HepG2 (cell line): Measurements from ENCODE around the gene CMTM3. TPM values are rescaled to one million over a fixed set of nuclear protein-coding genes. Genes with fewer than 3 reads are reported as not detected.
A peak's percentile ranks its signal among the peaks of the same experiment; 100 is the strongest.

Source experiments
- ATAC-seq: fragments of 200-7000 bp; cut with Tn5 transposase; 3 replicates; pipeline ENCODE4 v1.9.1; 2020; ENCODE audit warnings: mild to moderate bottlenecking, moderate library complexity
- BruUV-seq: library from RNA; stranded (reverse); fragments of 400-500 nt; replicated peaks from 2 replicates; lab custom pipeline; 2021; lab: Mats Ljungman, UMichigan
- CTCF ChIA-PET: fragments of 300-600 bp; formaldehyde crosslinking; extraction: SDS; loops from one replicate; lab custom pipeline; 2021; ENCODE audit warnings: low total read pairs, inconsistent platforms, low intra/inter-chr PET ratio; lab: Yijun Ruan, JAX
- POLR2A ChIA-PET: fragments of 350-600 bp; sonication (Branson Sonifier 250); formaldehyde crosslinking; loops from one replicate; lab custom pipeline; 2020; ENCODE audit warnings: antibody characterized with exemption, inconsistent platforms; lab: Yijun Ruan, JAX
- DNase-seq: peaks from one replicate; pipeline ENCODE4 v3.0.0-alpha.2; 2015; ENCODE audit warnings: low spot score
- FAIRE-seq: peaks from 3 replicates; lab custom pipeline; 2011; peaks lifted over from hg19 to GRCh38; lab: Jason Lieb, UNC
- H2AFZ ChIP-seq: one replicate; pipeline ENCODE4 v1.6.1; 2011; ENCODE audit warnings: low read length, inconsistent platforms
- H3K27ac ChIP-seq: fragments of 300-600 bp; 3 replicates; pipeline ENCODE4 v1.8.0; 2011; ENCODE audit warnings: mixed run types, mild to moderate bottlenecking, mixed read lengths, low read length, inconsistent platforms; ENCODE audit not compliant: insufficient read depth; ENCODE audit errors: extremely low read length
- H3K27me3 ChIP-seq, 2 experiments: fragments of 200-600 bp in 1 of 2; 2 replicates in 1 of 2; 3 replicates in 1 of 2; pipeline versions ENCODE4 v1.6.0 to v1.8.0; 2011; ENCODE audit warnings: low read length in 2 of 2, mild to moderate bottlenecking in 2 of 2, moderate library complexity in 2 of 2, inconsistent platforms in 1 of 2; ENCODE audit not compliant: insufficient read depth in 2 of 2, control insufficient read depth in 1 of 2
- H3K36me3 ChIP-seq, 2 experiments: fragments of 200-600 bp in 1 of 2; replicated peaks in 1 of 2; 2 replicates in 1 of 2; 3 replicates in 1 of 2; pipeline versions ENCODE4 v1.5.1 to v1.8.0; 2011; ENCODE audit warnings: low read length in 2 of 2, inconsistent platforms in 1 of 2; ENCODE audit not compliant: insufficient read depth in 2 of 2, control insufficient read depth in 1 of 2
- H3K4me1 ChIP-seq: 2 replicates; pipeline ENCODE4 v1.5.1; 2012; ENCODE audit warnings: low read length, inconsistent platforms; ENCODE audit not compliant: insufficient read depth
- H3K4me2 ChIP-seq: 2 replicates; pipeline ENCODE4 v1.6.0; 2011; ENCODE audit warnings: low read depth, low read length, inconsistent platforms
- H3K4me3 ChIP-seq, 3 experiments: fragments of 200-600 bp in 1 of 3; sonication (generic), shearing (Covaris generic) in 1 of 3; replicated peaks in 1 of 3; 2 replicates each; pipeline ENCODE4 v1.5.1; 2011 to 2016; ENCODE audit warnings: low read length in 3 of 3, inconsistent platforms in 2 of 3, low read depth in 2 of 3, mild to moderate bottlenecking in 2 of 3, control low read depth in 1 of 3, mixed read lengths in 1 of 3; ENCODE audit not compliant: insufficient read depth in 1 of 3
- H3K79me2 ChIP-seq: one replicate; pipeline ENCODE4 v1.6.1; 2011; ENCODE audit warnings: low read length, inconsistent platforms; ENCODE audit not compliant: insufficient read depth
- H3K9ac ChIP-seq: 2 replicates; pipeline ENCODE4 v1.6.0; 2011; ENCODE audit warnings: mild to moderate bottlenecking, low read depth, low read length, inconsistent platforms; ENCODE audit not compliant: insufficient read depth
- H3K9me3 ChIP-seq: 2 replicates; pipeline ENCODE4 v1.5.1; 2012; ENCODE audit warnings: mild to moderate bottlenecking, low read length
- H4K20me1 ChIP-seq: 2 replicates; pipeline ENCODE4 v1.6.0; 2011; ENCODE audit warnings: inconsistent platforms, mild to moderate bottlenecking, low read length, moderate library complexity; ENCODE audit not compliant: insufficient read depth
- CHD4 ChIP-seq: fragments of 200-600 bp; sonication (generic); IDR thresholded peaks from 2 replicates; pipeline ENCODE4 v1.7.0; 2017; ENCODE audit warnings: mild to moderate bottlenecking, low read length, borderline replicate concordance
- GATAD1 ChIP-seq: IDR thresholded peaks from 2 replicates; pipeline ENCODE4 v1.6.1; 2016; ENCODE audit warnings: missing genetic modification reagents, missing compliant biosample characterization
- JUNB ChIP-seq: sonication (generic); formaldehyde crosslinking; IDR thresholded peaks from 2 replicates; pipeline ENCODE4 v1.8.0; 2022; ENCODE audit warnings: missing genetic modification reagents, mild to moderate bottlenecking, borderline replicate concordance
- KAT8 ChIP-seq: IDR thresholded peaks from 2 replicates; pipeline ENCODE4 v1.6.1; 2016; ENCODE audit warnings: missing genetic modification reagents, missing compliant biosample characterization
- MATR3 ChIP-seq: sonication (generic); formaldehyde crosslinking; IDR thresholded peaks from 2 replicates; pipeline ENCODE4 v1.4.0; 2020; ENCODE audit warnings: missing genetic modification reagents
- RBFOX2 ChIP-seq: fragments of 200-400 bp; formaldehyde crosslinking; IDR thresholded peaks from 2 replicates; pipeline ENCODE4 v1.6.1; 2017; ENCODE audit warnings: low read depth, mild to moderate bottlenecking, low read length
- TAF1 ChIP-seq: sonication (generic); formaldehyde crosslinking; IDR thresholded peaks from 2 replicates; pipeline ENCODE4 v1.4.0; 2020; ENCODE audit warnings: missing genetic modification reagents
- TMF1 ChIP-seq: sonication (generic); formaldehyde crosslinking; IDR thresholded peaks from 2 replicates; pipeline ENCODE4 v1.8.1; 2022; ENCODE audit warnings: low read depth, missing genetic modification reagents
- YEATS2 ChIP-seq: sonication (generic); formaldehyde crosslinking; IDR thresholded peaks from 2 replicates; pipeline ENCODE4 v1.4.0; 2020; ENCODE audit warnings: missing genetic modification reagents, borderline replicate concordance
- ZNF543 ChIP-seq: sonication (generic); formaldehyde crosslinking; IDR thresholded peaks from 2 replicates; pipeline ENCODE4 v1.4.0; 2020; ENCODE audit warnings: mild to moderate bottlenecking, missing genetic modification reagents
- ZNF607 ChIP-seq: sonication (generic); formaldehyde crosslinking; IDR thresholded peaks from 2 replicates; pipeline ENCODE4 v1.5.1; 2020; ENCODE audit warnings: missing genetic modification reagents, mild to moderate bottlenecking, borderline replicate concordance
- ZNF768 ChIP-seq: sonication (generic); formaldehyde crosslinking; IDR thresholded peaks from 2 replicates; pipeline ENCODE4 v1.4.0; 2020; ENCODE audit warnings: missing genetic modification reagents
- WGBS: methylation state at CpG from one replicate; pipeline ENCODE4 v1.1.6; 2017; ENCODE audit warnings: low lambda C conversion rate; 5-methylcytosine and 5-hydroxymethylcytosine counted together
- in situ Hi-C: cut with HindIII; loops from 2 replicates; pipeline ENCODE4 v1.10.0; 2017; ENCODE audit warnings: low pct_unique_long_range_greater_than_20kb; ENCODE audit not compliant: extremely low pct_ligation_motif_present
- intact Hi-C: fragments of 100-400 bp; cut with micrococcal nuclease; formaldehyde crosslinking; loops from one replicate; pipeline ENCODE4 v1.10.0; 2022; ENCODE audit not compliant: unreplicated experiment
- polyA plus RNA-seq, 8 experiments: library from polyadenylated mRNA; depleted of rRNA in 3 of 8; stranded (reverse) in 7 of 8; unstranded in 1 of 8; fragments of >200 nt; fragmentation: Illumina TruSeq in 4 of 8; extraction: Trizol in 4 of 8; gene quantifications; 2 replicates each; pipeline versions ENCODE4 v1.2.1 to v1.2.3, GENCODE V29; 2011 to 2016; ENCODE audit warnings: low read depth in 4 of 8, missing spikeins in 1 of 8, mixed read lengths in 1 of 8; ENCODE audit not compliant: insufficient read depth in 1 of 8
- total RNA-seq, 5 experiments: library from RNA; depleted of rRNA; stranded (reverse); fragments of >200 nt; fragmentation: Illumina TruSeq; extraction: Trizol; gene quantifications; 2 replicates each; pipeline ENCODE4 v1.2.3, GENCODE V29; 2016; ENCODE audit warnings: low read depth in 1 of 5
- TF ChIP-seq, protein P1 (sequence below): sonication (generic); formaldehyde crosslinking; IDR thresholded peaks from 2 replicates; pipeline ENCODE4 v1.8.0; 2022; ENCODE audit warnings: missing genetic modification reagents, low read depth, mild to moderate bottlenecking, borderline replicate concordance
- TF ChIP-seq, protein P2 (sequence below): sonication (generic); formaldehyde crosslinking; IDR thresholded peaks from 2 replicates; pipeline ENCODE4 v1.8.0; 2022; ENCODE audit warnings: mild to moderate bottlenecking, missing genetic modification reagents; ENCODE audit not compliant: insufficient replicate concordance
- TF ChIP-seq, protein P3 (sequence below): sonication (generic); formaldehyde crosslinking; conservative IDR thresholded peaks from 2 replicates; pipeline ENCODE4 v1.8.0; 2022; ENCODE audit warnings: missing genetic modification reagents
- TF ChIP-seq, protein P4 (sequence below): IDR thresholded peaks from 2 replicates; pipeline ENCODE4 v1.6.1; 2012; ENCODE audit warnings: inconsistent platforms

The CMTM3 gene
- total and polyA plus RNA-seq, 2 of the 13 experiments (the other 11 are each of a cell fraction or from before 2014, with no cell fraction given): 29.2 to 48.7 TPM

DNA sequence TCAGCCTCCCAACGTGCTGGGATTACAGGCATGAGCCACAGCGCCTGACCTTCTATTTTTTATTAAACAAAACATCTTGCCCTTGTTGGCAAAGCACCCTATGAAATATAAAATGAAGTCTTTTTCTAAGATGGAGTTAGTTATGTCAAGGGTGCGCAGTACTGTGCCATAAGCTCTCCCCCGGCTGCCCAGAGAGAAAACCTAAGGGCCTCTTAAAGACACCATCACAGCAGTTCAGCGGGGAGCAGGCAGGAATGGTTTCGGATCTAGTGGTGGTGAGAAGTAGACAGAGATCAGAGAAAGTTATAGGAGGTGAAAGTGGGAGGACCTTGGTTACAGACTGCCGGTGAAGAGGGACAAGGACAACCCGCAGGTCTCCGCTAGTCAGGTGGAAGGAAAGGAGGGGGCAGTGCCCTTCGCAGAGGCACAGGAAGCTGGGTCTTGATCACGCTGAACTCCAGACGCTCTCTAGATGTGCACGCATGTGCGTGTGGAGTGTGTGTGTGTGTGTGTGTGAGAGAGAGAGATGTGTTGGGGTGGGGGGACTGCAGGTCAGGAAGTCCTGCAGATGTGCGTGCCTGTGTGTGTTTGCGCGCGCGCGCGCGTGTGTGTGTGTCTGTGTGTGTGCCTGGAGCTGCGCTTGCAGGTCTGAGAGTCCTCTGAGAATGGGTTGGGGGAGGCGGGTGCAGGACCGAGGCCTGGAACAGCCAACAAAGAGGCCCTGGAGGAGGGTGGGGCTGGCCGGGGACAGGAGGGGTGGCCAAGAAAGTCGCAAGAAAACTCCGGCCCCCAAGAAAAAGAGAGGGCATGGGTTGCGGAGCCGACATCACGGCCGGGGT is 748 bp upstream of the CMTM3 start (continued):
- TF ChIP-seq, protein P1, sequence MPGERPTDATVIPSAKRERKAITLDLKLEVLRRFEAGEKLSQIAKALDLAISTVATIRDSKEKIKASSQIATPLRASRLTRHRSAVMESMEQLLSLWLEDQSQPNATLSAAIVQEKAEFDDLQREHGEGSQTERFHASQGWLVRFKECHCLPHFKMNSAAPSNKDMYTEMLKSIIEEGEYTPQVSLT: no peak
- TF ChIP-seq GATAD1 (CRISPR knock-in tag) (peak; percentile 61), YEATS2 (CRISPR knock-in tag) (peak; percentile 34; the same call in 1 of the 2 replicates)
- TF ChIP-seq, protein P2, sequence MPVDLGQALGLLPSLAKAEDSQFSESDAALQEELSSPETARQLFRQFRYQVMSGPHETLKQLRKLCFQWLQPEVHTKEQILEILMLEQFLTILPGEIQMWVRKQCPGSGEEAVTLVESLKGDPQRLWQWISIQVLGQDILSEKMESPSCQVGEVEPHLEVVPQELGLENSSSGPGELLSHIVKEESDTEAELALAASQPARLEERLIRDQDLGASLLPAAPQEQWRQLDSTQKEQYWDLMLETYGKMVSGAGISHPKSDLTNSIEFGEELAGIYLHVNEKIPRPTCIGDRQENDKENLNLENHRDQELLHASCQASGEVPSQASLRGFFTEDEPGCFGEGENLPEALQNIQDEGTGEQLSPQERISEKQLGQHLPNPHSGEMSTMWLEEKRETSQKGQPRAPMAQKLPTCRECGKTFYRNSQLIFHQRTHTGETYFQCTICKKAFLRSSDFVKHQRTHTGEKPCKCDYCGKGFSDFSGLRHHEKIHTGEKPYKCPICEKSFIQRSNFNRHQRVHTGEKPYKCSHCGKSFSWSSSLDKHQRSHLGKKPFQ (CRISPR knock-in tag): peak; percentile 12

DNA sequence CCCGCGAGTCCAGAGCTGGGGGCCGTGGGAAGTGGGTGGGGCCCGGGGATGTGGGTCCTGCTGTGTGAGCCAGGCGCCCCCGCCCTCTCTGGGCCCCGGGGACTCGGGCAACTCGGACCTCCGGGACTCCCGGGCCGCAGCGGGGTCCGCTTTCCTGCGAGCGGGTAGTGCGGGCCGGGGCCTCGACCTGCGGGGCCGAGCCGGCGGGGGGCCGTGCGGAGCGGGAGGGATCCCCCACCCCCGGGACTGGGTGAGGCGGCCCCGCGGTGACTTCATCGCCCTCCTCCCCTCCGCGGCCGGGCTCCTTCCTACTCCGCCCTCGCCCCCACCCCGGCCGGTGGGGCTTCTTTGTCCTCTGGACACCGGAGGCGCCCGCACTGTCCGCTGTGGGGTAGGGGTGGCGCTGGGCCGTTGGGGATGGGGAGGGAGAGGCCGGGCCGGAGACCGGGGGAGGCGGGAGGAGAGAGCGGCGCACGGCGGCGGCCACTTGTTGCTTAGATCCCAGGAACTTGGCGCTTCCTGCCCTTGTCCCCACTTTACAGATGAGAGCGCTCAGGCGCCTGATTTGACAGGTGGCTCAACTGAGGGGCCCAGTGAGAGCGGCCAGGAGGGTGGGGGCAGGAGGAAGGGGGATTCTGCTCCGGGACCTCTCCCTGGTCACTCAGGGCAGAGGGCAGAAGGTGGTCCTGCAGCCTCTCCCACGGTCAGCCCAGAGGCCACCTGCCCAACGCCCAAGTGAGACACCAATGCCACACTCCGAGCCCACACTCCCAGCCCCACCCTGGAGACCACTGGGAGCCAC is 874 bp downstream of the CMTM3 start:
- WGBS: 11% methylated on average over 10 of the region's 61 CpGs
- peaks cover 13% of the 10 kb centered on the region; the same call in 1 of the 2 replicates for H4K20me1 ChIP-seq
- peak overlapping the region; percentile 54 for H3K27ac ChIP-seq
- ATAC-seq (peak; percentile 39), FAIRE-seq (no peak), DNase-seq (peak; percentile 30)
- no peak overlapping the region for H2AFZ ChIP-seq
- H3K9ac ChIP-seq: peak overlapping the region; percentile 81
- no TSS peak for BruUV-seq
- POLR2A ChIA-PET: interaction anchor here (2.2 to 2.7 kb wide), 2 partner anchors 54 to 88 kb away, joined by 9 to 23 read pairs; partner anchors contain the start of genes CKLF and TK2
- H3K4me2 ChIP-seq: peak overlapping the region; percentile 83
- intact Hi-C loops: loop anchor here (2.0 kb wide), 2 partner anchors 53 to 89 kb away; partner anchors contain the start of gene CKLF
- H3K4me1 ChIP-seq: peaks cover 57% of the 10 kb centered on the region
- no peaks in the 10 kb centered on the region for H3K27me3 ChIP-seq
- peak overlapping the region; percentile 81 to 87 (median 86) for H3K4me3 ChIP-seq
- CTCF ChIA-PET: interaction anchor here (0.7 to 1.7 kb wide), 2 partner anchors 43 to 199 kb away, joined by 5 to 7 read pairs; no protein-coding TSS in a partner anchor
- H3K36me3 ChIP-seq: peaks cover 13 to 17% of the 10 kb centered on the region in 2 experiments
- in situ Hi-C loops: loop anchor here (5.0 kb wide), 2 partner anchors 87 to 262 kb away; no protein-coding TSS in a partner anchor
- peaks cover 9% of the 10 kb centered on the region for H3K79me2 ChIP-seq
- no peaks in the 10 kb centered on the region for H3K9me3 ChIP-seq
- TF ChIP-seq, protein P3, sequence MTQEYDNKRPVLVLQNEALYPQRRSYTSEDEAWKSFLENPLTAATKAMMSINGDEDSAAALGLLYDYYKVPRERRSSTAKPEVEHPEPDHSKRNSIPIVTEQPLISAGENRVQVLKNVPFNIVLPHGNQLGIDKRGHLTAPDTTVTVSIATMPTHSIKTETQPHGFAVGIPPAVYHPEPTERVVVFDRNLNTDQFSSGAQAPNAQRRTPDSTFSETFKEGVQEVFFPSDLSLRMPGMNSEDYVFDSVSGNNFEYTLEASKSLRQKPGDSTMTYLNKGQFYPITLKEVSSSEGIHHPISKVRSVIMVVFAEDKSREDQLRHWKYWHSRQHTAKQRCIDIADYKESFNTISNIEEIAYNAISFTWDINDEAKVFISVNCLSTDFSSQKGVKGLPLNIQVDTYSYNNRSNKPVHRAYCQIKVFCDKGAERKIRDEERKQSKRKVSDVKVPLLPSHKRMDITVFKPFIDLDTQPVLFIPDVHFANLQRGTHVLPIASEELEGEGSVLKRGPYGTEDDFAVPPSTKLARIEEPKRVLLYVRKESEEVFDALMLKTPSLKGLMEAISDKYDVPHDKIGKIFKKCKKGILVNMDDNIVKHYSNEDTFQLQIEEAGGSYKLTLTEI (CRISPR knock-in tag): no peak
- TF ChIP-seq KAT8: peak; percentile 47; the same call in 1 of the 2 replicates
- peak; percentile 92 for TF ChIP-seq ZNF768 (CRISPR knock-in tag)
- TF ChIP-seq TMF1 (CRISPR knock-in tag): no peak
- TF ChIP-seq ZNF607 (CRISPR knock-in tag): peak; percentile 54; the same call in 1 of the 2 replicates
- peak; percentile 4; the same call in 1 of the 2 replicates for TF ChIP-seq TAF1
- peak; percentile 39; the same call in 1 of the 2 replicates for TF ChIP-seq ZNF543 (CRISPR knock-in tag)
- no peak for TF ChIP-seq JUNB (CRISPR knock-in tag)
- TF ChIP-seq MATR3 (CRISPR knock-in tag): no peak
- TF ChIP-seq, protein P4, sequence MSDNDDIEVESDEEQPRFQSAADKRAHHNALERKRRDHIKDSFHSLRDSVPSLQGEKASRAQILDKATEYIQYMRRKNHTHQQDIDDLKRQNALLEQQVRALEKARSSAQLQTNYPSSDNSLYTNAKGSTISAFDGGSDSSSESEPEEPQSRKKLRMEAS: 0 out of 2 replicates have a peak, but pooled peaks have one; percentile 19
- TF ChIP-seq CHD4: 0 out of 2 replicates have a peak, but pooled peaks have one; percentile 40
- peak; percentile 79 for TF ChIP-seq RBFOX2
